ENCODE data around the gene SSBP3. TPM values are rescaled to one million over a fixed set of nuclear protein-coding genes. Genes with fewer than 3 reads are reported as not detected.
A peak's percentile ranks its signal among the peaks of the same experiment; 100 is the strongest.
"Not testable (repeated sequence)": the region's sequence is repeated elsewhere in the genome, so short reads cannot be mapped to it uniquely, and the experiment has no call there.

Gene SSBP3
- total RNA-seq, 1 donor from 2014 or later = 34.7 TPM

DNA sequence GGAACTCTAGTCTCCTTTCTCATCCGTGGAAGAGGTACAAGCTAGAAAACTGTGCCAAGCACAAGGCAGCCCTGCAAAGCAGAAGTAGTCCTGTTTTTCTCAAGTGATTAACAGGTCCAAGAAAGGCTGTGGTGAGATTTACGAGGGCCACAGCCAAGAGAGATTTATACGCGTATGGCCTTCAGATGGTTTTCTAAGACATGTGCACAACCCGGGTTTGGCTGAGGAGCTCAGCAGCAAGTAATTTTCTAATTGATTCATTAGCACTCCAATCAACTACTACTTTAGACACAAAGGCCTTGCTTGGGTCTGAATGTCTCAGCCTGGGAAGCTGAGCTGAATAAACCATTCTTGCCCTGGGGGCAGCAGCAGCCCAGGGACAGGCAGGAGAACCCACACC lies 55.8 kb downstream of the SSBP3 start:
- no peak for DNase-seq (ENCODE audit: low spot score)

DNA sequence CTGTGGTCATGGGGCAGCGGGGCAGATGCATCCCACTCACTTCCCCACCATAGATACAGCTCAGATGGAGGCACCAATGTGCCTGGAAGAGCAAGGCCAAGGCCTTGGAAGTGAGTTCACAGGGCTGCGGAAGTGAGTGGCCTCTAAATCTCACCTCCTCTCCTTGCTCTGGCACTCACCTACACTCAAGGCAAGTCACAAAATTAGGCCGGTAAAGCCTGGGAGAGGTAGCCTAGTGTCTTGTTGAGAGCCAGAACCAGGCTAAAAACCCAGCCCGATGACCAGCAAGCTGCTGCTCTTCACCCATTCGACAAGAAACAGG lies 57.5 kb downstream of the SSBP3 start:
- no peak for DNase-seq (ENCODE audit: low spot score)

DNA sequence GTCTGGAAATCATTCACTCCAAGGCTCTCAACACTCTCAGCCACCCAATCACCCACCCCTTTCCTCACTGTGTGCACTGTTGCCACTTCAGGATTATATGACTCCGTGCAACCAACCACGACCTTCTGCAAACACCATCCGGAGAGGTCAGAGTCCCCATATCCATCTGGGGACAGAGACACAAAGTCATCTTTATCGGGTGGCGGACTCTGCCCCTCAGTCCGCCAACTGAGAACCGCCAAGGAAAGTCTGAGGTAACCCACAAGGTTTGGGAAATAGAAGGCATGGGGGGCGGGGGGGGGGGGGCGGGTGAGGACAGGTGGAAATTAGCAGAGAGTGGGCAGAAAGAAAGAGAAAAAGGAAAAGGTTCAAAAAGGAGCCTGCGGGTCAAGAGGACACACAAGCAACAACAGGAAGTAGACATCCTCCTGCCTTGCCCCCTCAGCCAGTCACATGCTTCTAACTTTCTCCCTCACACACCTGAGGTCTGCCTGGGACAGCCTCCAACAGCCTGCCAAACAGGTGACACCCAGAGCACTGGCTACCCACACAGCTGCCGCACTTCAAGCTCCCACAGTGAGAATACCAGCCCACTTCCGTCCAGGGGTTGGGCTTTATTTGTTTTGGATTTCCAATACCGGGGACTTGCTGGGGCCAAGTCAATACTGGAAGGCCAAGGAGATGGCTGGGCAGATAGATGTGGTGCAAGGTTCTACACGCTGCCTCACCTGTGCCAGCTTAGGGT lies 58.1 kb downstream of the SSBP3 start:
- DNase-seq (ENCODE audit: low spot score) = no peak

- no peak for DNase-seq (ENCODE audit: low spot score)
These were observed 58.8 kb downstream of the SSBP3 start for GRCh38 chr1:54347261-54347954.

GRCh38 chr1:54345548-54345947 lies 60.6 kb downstream of the SSBP3 start:
- not testable (repeated sequence) for DNase-seq (ENCODE audit: low spot score)

GRCh38 chr1:54345116-54345515 lies 61.1 kb downstream of the SSBP3 start:
- DNase-seq (ENCODE audit: low spot score) = no peak

DNA sequence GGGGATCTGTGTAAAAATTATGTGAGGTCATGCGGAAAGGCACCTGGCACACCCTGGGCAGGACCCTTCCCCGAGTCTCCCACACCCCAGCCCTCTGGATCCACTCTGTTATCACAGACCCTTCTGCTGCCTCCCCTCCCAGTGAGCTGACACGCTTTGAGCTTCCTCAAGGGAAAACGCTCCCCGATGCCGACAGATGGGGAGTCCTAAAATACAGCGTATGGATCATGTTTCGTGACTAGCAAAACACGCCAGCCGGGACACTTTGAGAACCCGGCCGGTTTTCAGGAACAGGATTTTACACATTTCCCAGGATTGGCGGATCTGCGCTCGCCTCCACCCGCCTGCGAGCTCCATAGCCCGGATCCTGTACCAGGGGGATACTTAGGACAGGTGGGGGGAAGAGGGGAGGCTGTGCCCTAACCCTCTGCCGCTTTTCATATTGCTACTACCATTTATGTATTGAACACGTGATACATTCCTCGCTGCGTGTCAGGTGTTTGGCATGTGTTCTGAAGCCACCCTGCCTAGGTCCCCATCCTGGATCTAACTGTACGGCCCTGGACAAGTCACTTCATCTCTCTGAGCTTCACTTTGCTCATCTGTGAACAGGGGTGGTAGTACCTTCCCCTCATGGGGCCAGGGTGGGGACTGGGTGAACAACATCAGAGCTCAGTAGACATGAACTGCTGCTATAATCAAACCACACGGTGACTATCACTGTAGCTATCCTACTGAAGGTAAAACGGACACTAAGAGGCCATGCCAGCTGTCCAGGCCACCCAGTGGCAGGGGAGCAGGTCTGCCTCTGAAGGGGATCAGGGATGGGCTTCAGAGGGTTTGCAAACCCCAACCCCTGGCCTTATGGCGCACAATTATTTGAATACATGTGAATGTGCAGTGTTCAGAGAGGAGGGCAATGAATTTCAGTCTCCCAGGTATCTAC lies 63.2 kb downstream of the SSBP3 start:
- no peak for DNase-seq (ENCODE audit: low spot score)

DNA sequence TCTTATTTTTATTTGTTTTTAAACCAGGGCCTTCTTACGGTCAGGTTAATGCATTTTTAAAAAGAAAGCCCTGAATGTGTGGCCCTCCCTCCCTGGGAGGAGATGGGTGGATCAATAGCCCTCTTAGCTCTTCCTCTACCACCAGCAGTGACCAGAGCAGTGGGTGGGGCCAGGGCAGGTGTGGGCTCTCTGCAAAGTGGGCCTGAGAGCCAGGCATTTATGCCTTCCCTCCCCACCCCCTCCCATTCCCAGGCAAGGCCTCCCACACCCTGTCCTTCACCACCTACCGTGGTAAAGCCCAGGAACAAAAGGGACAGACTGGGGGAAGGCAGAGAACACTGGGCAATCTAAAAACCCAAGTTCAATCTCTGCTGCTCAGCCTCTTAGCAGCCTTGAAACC lies 63.9 kb downstream of the SSBP3 start:
- DNase-seq (ENCODE audit: low spot score) = no peak

GRCh38 chr1:54341763-54342162 lies 64.4 kb downstream of the SSBP3 start:
- no peak for DNase-seq (ENCODE audit: low spot score)

DNA sequence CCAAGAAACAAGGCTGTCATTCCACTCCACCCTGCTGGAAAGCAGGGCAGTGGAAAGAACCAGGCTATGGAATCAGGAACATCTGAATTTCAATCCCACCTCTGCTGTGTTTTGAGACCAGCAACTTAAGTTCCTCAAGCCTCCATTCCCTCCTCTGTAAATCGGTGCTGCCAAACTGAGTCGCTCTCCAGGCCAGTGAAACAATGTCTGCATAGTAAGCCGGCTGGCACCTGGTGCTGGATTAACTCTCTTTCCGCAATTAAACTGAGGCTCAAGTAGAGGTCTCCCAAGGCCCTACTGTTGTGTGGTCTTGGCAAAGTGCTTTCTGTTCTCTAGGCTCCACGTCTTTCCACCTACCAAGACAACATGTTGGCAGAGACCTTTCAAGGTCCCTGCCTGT lies 65.3 kb downstream of the SSBP3 start:
- no peak for DNase-seq (ENCODE audit: low spot score)

DNA sequence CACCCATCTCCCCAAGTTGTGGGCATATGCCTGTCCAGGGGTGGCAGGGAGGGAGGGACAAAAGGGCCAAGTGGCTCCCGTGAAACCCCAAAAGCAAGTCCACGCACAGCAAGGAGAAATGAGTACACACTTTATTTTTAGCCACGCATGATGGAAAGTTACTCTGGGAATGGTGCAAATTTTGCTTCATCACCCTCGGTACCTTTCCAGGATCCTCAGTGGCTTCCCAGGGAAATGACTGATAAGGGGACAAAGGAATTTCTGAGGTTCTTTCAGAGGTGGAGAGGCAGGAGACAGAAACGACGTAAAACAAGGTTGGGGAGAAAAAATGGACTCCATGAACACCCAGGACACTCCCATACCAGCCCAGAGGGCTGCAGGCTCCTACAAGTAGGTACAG lies 65.8 kb downstream of the SSBP3 start:
- DNase-seq (ENCODE audit: low spot score) = no peak

GRCh38 chr1:54339126-54339525 lies 67.1 kb downstream of the SSBP3 start:
- DNase-seq (ENCODE audit: low spot score) = peak; percentile 63

- peak; percentile 37 for DNase-seq (ENCODE audit: low spot score)
These were observed 67.7 kb downstream of the SSBP3 start for GRCh38 chr1:54338464-54338863.

DNA sequence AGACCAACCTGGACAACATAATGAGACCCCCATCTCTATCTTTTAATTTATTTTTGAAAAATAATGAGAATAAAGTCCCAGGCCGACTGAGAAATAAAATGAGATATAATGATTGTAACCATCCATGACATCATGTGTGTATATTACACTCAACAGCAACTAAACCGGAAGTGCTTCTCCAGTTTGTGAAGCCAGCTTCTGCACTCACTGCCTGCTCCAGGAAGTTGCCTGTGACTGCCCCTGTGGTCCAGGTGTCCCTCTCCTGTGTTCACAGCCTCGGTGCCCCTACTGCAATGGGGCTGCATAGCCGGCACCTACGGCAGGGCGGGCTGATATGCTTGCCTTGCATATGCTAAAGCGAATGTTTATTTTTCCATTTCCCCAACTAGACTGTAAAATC lies 68.3 kb downstream of the SSBP3 start:
- no peak for DNase-seq (ENCODE audit: low spot score)

DNA sequence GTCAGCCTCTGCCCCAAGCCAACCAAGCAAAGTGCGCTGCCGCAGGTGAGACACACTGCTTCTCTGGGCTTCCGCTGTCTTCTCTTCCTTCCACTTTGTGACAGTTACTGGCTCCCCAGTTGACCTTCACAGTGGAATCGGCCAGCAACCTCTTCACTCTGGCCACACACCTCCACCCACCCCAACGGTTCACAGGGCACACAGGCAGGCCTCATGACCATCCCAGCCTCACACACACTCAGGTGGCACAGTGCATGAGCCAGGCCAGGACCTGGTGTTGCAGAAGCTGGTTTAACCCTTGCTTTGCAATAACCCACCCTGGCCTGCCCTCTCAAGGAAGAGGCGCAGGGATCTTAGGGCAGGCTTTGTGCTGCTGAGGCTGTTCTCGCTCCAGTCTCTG lies 69.2 kb downstream of the SSBP3 start:
- no peak for DNase-seq (ENCODE audit: low spot score)

GRCh38 chr1:54336116-54336515 lies 70.1 kb downstream of the SSBP3 start:
- DNase-seq (ENCODE audit: low spot score) = no peak

DNA sequence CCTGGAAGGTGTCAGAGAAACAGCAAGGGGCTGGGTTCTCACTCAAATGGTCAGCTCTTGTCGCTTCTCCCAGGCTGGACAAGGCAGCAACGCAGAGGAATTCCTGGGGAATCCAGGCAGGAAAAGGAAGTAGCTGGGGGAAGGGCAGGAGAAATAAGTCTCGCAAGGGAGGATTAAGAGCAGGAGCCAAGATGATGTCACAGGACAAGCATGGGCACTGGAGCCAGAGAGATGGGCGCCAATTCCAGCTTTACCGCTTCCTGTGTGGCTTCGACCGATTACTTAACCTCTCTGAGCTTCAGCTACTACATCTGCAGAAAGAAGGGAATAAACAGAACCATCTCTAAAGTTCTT lies 70.5 kb downstream of the SSBP3 start:
- peak; percentile 93 for DNase-seq (ENCODE audit: low spot score)

- DNase-seq (ENCODE audit: low spot score) = peak; percentile 59
These were observed 71.0 kb downstream of the SSBP3 start for GRCh38 chr1:54335011-54335754.

DNA sequence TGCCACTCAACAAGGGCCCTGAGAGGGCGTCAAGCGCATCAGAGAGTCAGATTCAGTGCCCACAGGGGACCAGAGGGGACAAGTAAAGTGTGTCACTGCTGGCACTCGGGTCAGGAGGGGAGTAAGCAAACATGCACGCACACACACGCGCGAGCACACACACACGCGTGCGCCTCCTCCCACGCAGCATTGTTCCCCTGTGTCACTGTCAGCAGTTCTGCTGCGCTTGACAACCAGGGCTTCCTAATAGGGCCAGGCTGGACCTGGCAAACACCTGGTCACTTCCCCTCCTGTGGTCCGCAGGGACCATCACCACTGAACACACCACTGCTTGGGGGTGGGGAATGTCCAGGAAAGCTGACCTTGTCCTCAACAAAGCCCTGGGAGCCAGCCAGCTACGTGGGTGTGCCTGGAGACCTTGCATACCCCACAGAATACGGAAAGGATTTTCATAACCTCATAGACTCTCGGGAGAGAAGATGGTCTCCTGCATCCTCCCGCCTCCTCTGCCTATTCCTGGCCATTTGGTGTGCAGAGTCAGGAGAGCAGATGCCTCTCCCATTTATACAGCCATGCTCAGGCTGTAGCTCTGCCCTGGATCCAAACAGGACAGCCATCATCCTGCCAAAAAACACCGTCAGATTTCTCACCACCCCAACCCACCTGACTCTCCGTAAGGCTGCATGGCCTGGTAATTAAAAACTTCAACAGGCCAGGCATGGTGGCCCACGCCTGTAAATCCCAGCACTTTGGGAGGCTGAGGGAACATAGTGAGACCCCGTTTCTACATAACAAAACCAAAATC lies 73.2 kb downstream of the SSBP3 start:
- DNase-seq (ENCODE audit: low spot score) = no peak

DNA sequence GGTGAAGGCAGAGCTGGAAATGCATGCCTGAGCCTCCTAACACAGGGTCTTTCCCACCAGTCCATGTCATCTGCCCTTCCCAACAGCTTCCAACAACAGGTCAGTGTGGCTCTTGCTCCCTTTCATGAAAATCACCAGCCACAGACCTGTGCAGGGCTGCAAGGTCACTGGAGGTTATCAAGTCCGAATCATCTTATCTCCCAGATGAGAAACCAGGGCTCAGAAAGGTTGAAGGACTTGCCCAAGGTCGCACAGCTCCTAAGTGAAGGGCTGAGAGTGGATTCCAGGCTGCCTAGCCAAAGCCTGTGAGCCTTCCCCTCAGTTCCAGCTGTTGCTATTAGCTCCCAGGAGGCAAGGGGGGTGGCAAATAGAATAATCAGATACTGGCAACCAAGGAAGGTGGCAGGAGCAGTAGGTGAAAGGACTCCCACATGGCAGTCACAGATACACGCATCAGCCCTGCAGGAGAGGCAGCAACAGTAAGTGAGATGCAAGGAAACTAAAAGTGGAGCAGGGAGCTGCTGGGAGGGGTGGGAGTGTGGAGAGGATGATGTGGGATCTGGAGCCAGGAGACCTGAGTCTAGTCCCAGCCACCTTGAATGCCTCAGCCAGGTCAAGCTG lies 74.2 kb downstream of the SSBP3 start:
- no peak for DNase-seq (ENCODE audit: low spot score)
